Liver (tissue), 9 donors: Measurements from ENCODE around the gene CREB3L2. TPM values are rescaled to one million over a fixed set of nuclear protein-coding genes. Genes with fewer than 3 reads are reported as not detected.

ENCODE experiments used
- DNase-seq: peaks from one replicate; pipeline ENCODE4 v3.0.0-alpha.2; 2017; ENCODE audit warnings: low spot score
- H3K27ac ChIP-seq, 2 donors: one replicate each; pipeline ENCODE4 v1.7.0; 2013; ENCODE audit warnings: inconsistent platforms in 2 of 2, low read length in 2 of 2, control low read depth in 1 of 2, low read depth in 1 of 2, mild to moderate bottlenecking in 1 of 2
- H3K27me3 ChIP-seq, 4 donors: one replicate each; pipeline versions ENCODE4 v1.6.1 to v1.7.0; 2013; ENCODE audit warnings: low read length in 3 of 4, inconsistent platforms in 1 of 4, mild to moderate bottlenecking in 1 of 4, moderate library complexity in 1 of 4; ENCODE audit not compliant: control insufficient read depth in 4 of 4, insufficient read depth in 4 of 4
- H3K36me3 ChIP-seq, 4 donors: one replicate each; pipeline versions ENCODE4 v1.6.1 to v1.7.0; 2013; ENCODE audit warnings: low read length in 3 of 4, mild to moderate bottlenecking in 3 of 4, low read depth in 1 of 4, moderate library complexity in 1 of 4; ENCODE audit not compliant: control insufficient read depth in 4 of 4, insufficient read depth in 3 of 4
- H3K4me1 ChIP-seq, 4 donors: one replicate each; pipeline versions ENCODE4 v1.6.1 to v1.7.0; 2013; ENCODE audit warnings: low read length in 3 of 4, mild to moderate bottlenecking in 3 of 4, moderate library complexity in 1 of 4; ENCODE audit not compliant: control insufficient read depth in 4 of 4, insufficient read depth in 4 of 4
- H3K4me3 ChIP-seq, 3 donors: one replicate each; pipeline versions ENCODE4 v1.6.1 to v1.7.0; 2013; ENCODE audit warnings: low read length in 3 of 3, control low read depth in 1 of 3, low read depth in 1 of 3, mild to moderate bottlenecking in 1 of 3
- H3K9ac ChIP-seq, 2 donors: one replicate each; pipeline ENCODE4 v1.7.0; 2013; ENCODE audit warnings: low read length in 2 of 2, mild to moderate bottlenecking in 2 of 2, moderate library complexity in 2 of 2, control low read depth in 1 of 2, low read depth in 1 of 2
- H3K9me3 ChIP-seq, 4 donors: one replicate each; pipeline versions ENCODE4 v1.6.1 to v1.7.0; 2013; ENCODE audit warnings: low read length in 3 of 4; ENCODE audit not compliant: control insufficient read depth in 4 of 4
- ATF3 ChIP-seq: IDR thresholded peaks from 2 replicates; pipeline ENCODE4 v1.6.1; 2016; ENCODE audit warnings: antibody characterized with exemption
- CTCF ChIP-seq: fragments of 150-350 bp; IDR thresholded peaks from 2 replicates; pipeline ENCODE4 v1.5.1; 2017; ENCODE audit warnings: improper control_type of control experiment, low read depth, low read length; ENCODE audit not compliant: missing input control
- EGR1 ChIP-seq, 2 donors: IDR thresholded peaks; 2 replicates each; pipeline ENCODE4 v1.6.1; 2016 to 2018; ENCODE audit warnings: antibody characterized with exemption in 2 of 2, low read depth in 2 of 2
- FOXA1 ChIP-seq: IDR thresholded peaks from 2 replicates; pipeline ENCODE4 v1.6.1; 2016; ENCODE audit warnings: antibody characterized with exemption
- FOXA2 ChIP-seq: IDR thresholded peaks from 2 replicates; pipeline ENCODE4 v1.6.1; 2016; ENCODE audit warnings: antibody characterized with exemption
- GABPA ChIP-seq, 2 donors: IDR thresholded peaks in 1 of 2; conservative IDR thresholded peaks in 1 of 2; 2 replicates each; pipeline ENCODE4 v1.6.1; 2016; ENCODE audit warnings: antibody characterized with exemption in 2 of 2, mild to moderate bottlenecking in 1 of 2, moderate library complexity in 1 of 2
- HNF4A ChIP-seq, 2 donors: conservative IDR thresholded peaks; 2 replicates each; pipeline ENCODE4 v1.6.1; 2016; ENCODE audit warnings: antibody characterized with exemption in 2 of 2, mild to moderate bottlenecking in 2 of 2
- JUND ChIP-seq, 2 donors: IDR thresholded peaks; 2 replicates each; pipeline ENCODE4 v1.6.1; 2016; ENCODE audit warnings: antibody characterized with exemption in 2 of 2
- MAX ChIP-seq: IDR thresholded peaks from 2 replicates; pipeline ENCODE4 v1.6.1; 2016; ENCODE audit warnings: antibody characterized with exemption
- NR2F2 ChIP-seq: IDR thresholded peaks from 2 replicates; pipeline ENCODE4 v1.6.1; 2016; ENCODE audit warnings: antibody characterized with exemption
- RAD21 ChIP-seq, 2 donors: IDR thresholded peaks; 2 replicates each; pipeline ENCODE4 v1.6.1; 2016; ENCODE audit warnings: antibody characterized with exemption in 2 of 2, mild to moderate bottlenecking in 2 of 2
- REST ChIP-seq: IDR thresholded peaks from 2 replicates; pipeline ENCODE4 v1.6.1; 2016; ENCODE audit warnings: antibody characterized with exemption, mild to moderate bottlenecking
- RXRA ChIP-seq, 2 donors: IDR thresholded peaks; 2 replicates each; pipeline ENCODE4 v1.6.1; 2017 to 2018; ENCODE audit warnings: antibody characterized with exemption in 2 of 2, mild to moderate bottlenecking in 1 of 2
- SP1 ChIP-seq: IDR thresholded peaks from 2 replicates; pipeline ENCODE4 v1.6.1; 2018; ENCODE audit warnings: antibody characterized with exemption, mild to moderate bottlenecking
- TAF1 ChIP-seq: conservative IDR thresholded peaks from 2 replicates; pipeline ENCODE4 v1.6.1; 2016; ENCODE audit warnings: antibody characterized with exemption, mild to moderate bottlenecking
- ZBTB33 ChIP-seq: IDR thresholded peaks from 2 replicates; pipeline ENCODE4 v1.6.1; 2016; ENCODE audit warnings: antibody characterized with exemption
- WGBS: extraction: QIAGEN DNeasy Blood & Tissue Kit; methylation state at CpG from one replicate; pipeline ENCODE4 v1.1.7; 2013; 5-methylcytosine and 5-hydroxymethylcytosine counted together
- polyA plus RNA-seq, 2 donors: library from polyadenylated mRNA; stranded (reverse) in 1 of 2; unstranded in 1 of 2; fragments of 200-250 nt in 1 of 2; fragments of >200 nt in 1 of 2; fragmentation: Nextera tagmentation in 1 of 2; extraction: Ambion mirVana in 1 of 2; gene quantifications; one replicate each; pipeline versions ENCODE4 v1.2.1 to v1.2.3, GENCODE V29; 2013 to 2015
- total RNA-seq, 2 donors: library from RNA; depleted of rRNA; stranded (reverse); fragments of >200 nt; gene quantifications; one replicate each; pipeline ENCODE4 v1.2.3, GENCODE V29; 2014
- donor health status: healthy.
- donor health status: healthy.
- donor health status: healthy.
- donor health status: healthy.
- donor health status: healthy.

CREB3L2 gene
- total and polyA plus RNA-seq, 4 donors: 6.7 to 16.6 (median 9.9) TPM

- Histone ChIP-seq H3K4me1 (peaks cover 6 to 34% (median 9%) of the 10 kb centered on the region in 4 donors), H3K4me3 (no peak overlapping the region), H3K9me3 (no peaks in the 10 kb centered on the region), H3K36me3 (no peaks in the 10 kb centered on the region), H3K27me3 (no peaks in the 10 kb centered on the region), H3K9ac (no peak overlapping the region), H3K27ac (peak overlapping the region in 1 of 2 donors; percentile 34)
- DNase-seq: no peak
- TF ChIP-seq EGR1 (IDR thresholded peaks at IDR 0.05; ENCODE audit: low read depth in 2 of 2): no peak
- TF ChIP-seq HNF4A (conservative IDR thresholded peaks at IDR 0.05): no peak
- TF ChIP-seq JUND (IDR thresholded peaks at IDR 0.05): no peak
- TF ChIP-seq TAF1: no peak
- no peak for TF ChIP-seq SP1
- no peak for TF ChIP-seq RAD21 (IDR thresholded peaks at IDR 0.05)
- no peak for TF ChIP-seq NR2F2
- no peak for TF ChIP-seq RXRA (IDR thresholded peaks at IDR 0.05)
- 92% methylated on average over 4 of the region's 4 CpGs for WGBS
These were observed 7.7 kb downstream of the CREB3L2 start for GRCh38 chr7:137994216-137994615.

GRCh38 chr7:137993395-137993743, 8.5 kb downstream of the CREB3L2 start:
- no peaks in the 10 kb centered on the region for H3K27me3 ChIP-seq
- H3K4me3 ChIP-seq: no peak overlapping the region
- H3K27ac ChIP-seq: peak overlapping the region; percentile 39 to 63
- no peaks in the 10 kb centered on the region for H3K9me3 ChIP-seq
- peaks cover 3 to 30% (median 6%) of the 10 kb centered on the region in 4 donors for H3K4me1 ChIP-seq
- no peaks in the 10 kb centered on the region for H3K36me3 ChIP-seq
- 94% methylated on average over 6 of the region's 6 CpGs for WGBS
- H3K9ac ChIP-seq: no peak overlapping the region
- no peak for DNase-seq
- TF ChIP-seq RXRA (IDR thresholded peaks at IDR 0.05) (no peak), CTCF (no peak), HNF4A (conservative IDR thresholded peaks at IDR 0.05) (no peak), SP1 (no peak), NR2F2 (no peak), REST (no peak), FOXA2 (no peak), GABPA (IDR thresholded peaks at IDR 0.05 in 1 of 2, conservative IDR thresholded peaks at IDR 0.05 in 1 of 2) (no peak), EGR1 (IDR thresholded peaks at IDR 0.05; ENCODE audit: low read depth in 2 of 2) (no peak), ZBTB33 (no peak), FOXA1 (no peak), ATF3 (no peak), JUND (IDR thresholded peaks at IDR 0.05) (no peak), MAX (no peak)
